GM21447 (cell line): ENCODE measurements around the gene PFKM.

Experiments used
- ATAC-seq: cut with Tn5 transposase; IDR thresholded peaks from one replicate; pipeline ENCODE4 v1.9.1; 2021; ENCODE audit not compliant: unreplicated experiment

PFKM gene

GRCh38 chr12:48119078-48119833 is at the start of gene PFKM:
TSS of gene PFKM (plus strand) at chr12:48119364. CDS start at chr12:48122775, 3,411 bp downstream.
- peak; percentile 100 for ATAC-seq

GRCh38 chr12:48070033-48070432 is 49.1 kb upstream of the PFKM start:
- no peak for ATAC-seq

GRCh38 chr12:48070731-48071130 is 48.4 kb upstream of the PFKM start:
- ATAC-seq: no peak

GRCh38 chr12:48071808-48072207 is 47.4 kb upstream of the PFKM start:
- ATAC-seq: no peak

- no peak for ATAC-seq
Measured at GRCh38 chr12:48072266-48072665, 46.9 kb upstream of the PFKM start.

GRCh38 chr12:48074266-48074665 is 44.9 kb upstream of the PFKM start:
- no peak for ATAC-seq

GRCh38 chr12:48075832-48076231 is 43.3 kb upstream of the PFKM start:
- ATAC-seq: no peak

- no peak for ATAC-seq
Measured at GRCh38 chr12:48077111-48077510, 42.1 kb upstream of the PFKM start.

- ATAC-seq: no peak
Measured at GRCh38 chr12:48078901-48079300, 40.3 kb upstream of the PFKM start.

- no peak for ATAC-seq
Measured at GRCh38 chr12:48080285-48080684, 38.9 kb upstream of the PFKM start.

- no peak for ATAC-seq
Measured at GRCh38 chr12:48080821-48081220, 38.3 kb upstream of the PFKM start.

GRCh38 chr12:48084066-48084465 is 35.1 kb upstream of the PFKM start:
- no peak for ATAC-seq

- ATAC-seq: no peak
Measured at GRCh38 chr12:48084841-48085460, 34.2 kb upstream of the PFKM start.

- ATAC-seq: no peak
Measured at GRCh38 chr12:48086327-48086726, 32.8 kb upstream of the PFKM start.

GRCh38 chr12:48092611-48093010 is 26.6 kb upstream of the PFKM start:
- no peak for ATAC-seq

GRCh38 chr12:48104531-48104930 is 14.6 kb upstream of the PFKM start:
- ATAC-seq: no peak

GRCh38 chr12:48105321-48105866 is 13.8 kb upstream of the PFKM start:
- peak; percentile 30 for ATAC-seq

GRCh38 chr12:48105867-48106680 is 13.1 kb upstream of the PFKM start, which contains the start of gene SENP1:
TSS of gene SENP1 (minus strand) at chr12:48106079. CDS start at chr12:48101472, 4,607 bp downstream.
- peak; percentile 66 for ATAC-seq

GRCh38 chr12:48106681-48107613 is 12.2 kb upstream of the PFKM start:
- ATAC-seq: no peak

GRCh38 chr12:48109424-48109823 is 9.7 kb upstream of the PFKM start:
- ATAC-seq: no peak
